Panc1 (cell line): ENCODE data around the gene MEGF11. TPM values are rescaled to one million over a fixed set of nuclear protein-coding genes. Genes with fewer than 3 reads are reported as not detected.

ENCODE experiments used
- ATAC-seq: fragments of 200-7000 bp; cut with Tn5 transposase; 2 replicates; pipeline ENCODE4 v1.9.1; 2020; ENCODE audit warnings: mild to moderate bottlenecking, moderate library complexity
- BruUV-seq: library from RNA; stranded (reverse); fragments of 400-500 nt; replicated peaks from 2 replicates; lab custom pipeline; 2021; lab: Mats Ljungman, UMichigan
- CTCF ChIA-PET: fragments of 300-600 bp; sonication (Branson Sonifier 250); formaldehyde crosslinking; loops from one replicate; lab custom pipeline; 2022; ENCODE audit warnings: antibody characterized with exemption; lab: Charles Lee
- POLR2A ChIA-PET: fragments of 300-600 bp; sonication (Branson Sonifier 250); formaldehyde crosslinking; loops from one replicate; lab custom pipeline; 2022; ENCODE audit warnings: antibody characterized with exemption; lab: Charles Lee
- DNase-seq: peaks from one replicate; pipeline ENCODE4 v3.0.0-alpha.2; 2010; ENCODE audit warnings: low read depth, low spot score
- H3K27ac ChIP-seq: 2 replicates; pipeline ENCODE4 v1.5.1; 2011; ENCODE audit warnings: mild to moderate bottlenecking, low read length, inconsistent platforms
- H3K27me3 ChIP-seq: fragments of 200-500 bp; sonication (Bioruptor generic); 2 replicates; pipeline ENCODE4 v1.6.0; 2014; ENCODE audit warnings: low read length, inconsistent platforms; ENCODE audit not compliant: control insufficient read depth, insufficient read depth
- H3K36me3 ChIP-seq: fragments of 200-500 bp; sonication (Bioruptor generic); 2 replicates; pipeline ENCODE4 v1.5.1; 2014; ENCODE audit warnings: inconsistent platforms, mild to moderate bottlenecking, low read length, moderate library complexity; ENCODE audit not compliant: control insufficient read depth, insufficient read depth
- H3K4me1 ChIP-seq: 2 replicates; pipeline ENCODE4 v1.5.1; 2011; ENCODE audit warnings: inconsistent platforms, mild to moderate bottlenecking, low read length, moderate library complexity; ENCODE audit not compliant: control insufficient read depth, insufficient read depth
- H3K4me3 ChIP-seq, 2 experiments: 2 replicates each; pipeline ENCODE4 v1.5.1; 2011 to 2012; ENCODE audit warnings: low read depth in 2 of 2, low read length in 2 of 2, mild to moderate bottlenecking in 2 of 2, inconsistent platforms in 1 of 2, moderate library complexity in 1 of 2
- H3K9me3 ChIP-seq: fragments of 200-500 bp; sonication (Bioruptor generic); 2 replicates; pipeline ENCODE4 v1.5.1; 2014; ENCODE audit warnings: low read depth, mild to moderate bottlenecking, inconsistent platforms, low read length, moderate library complexity; ENCODE audit not compliant: control insufficient read depth, insufficient read depth
- CTCF ChIP-seq: fragments of 450-650 bp; IDR thresholded peaks from 2 replicates; pipeline ENCODE4 v1.5.1; 2017; ENCODE audit warnings: mild to moderate bottlenecking
- POLR2AphosphoS5 ChIP-seq: IDR thresholded peaks from 2 replicates; pipeline ENCODE4 v1.6.1; 2012; ENCODE audit warnings: mild to moderate bottlenecking, low read depth, low read length, moderate library complexity
- REST ChIP-seq, 2 experiments: IDR thresholded peaks; 2 replicates each; pipeline ENCODE4 v1.6.1; 2011 to 2012; ENCODE audit warnings: low read depth in 2 of 2, control low read depth in 1 of 2, low read length in 1 of 2, mild to moderate bottlenecking in 1 of 2, moderate library complexity in 1 of 2; ENCODE audit not compliant: insufficient read depth in 1 of 2
- SIN3A ChIP-seq: IDR thresholded peaks from 2 replicates; pipeline ENCODE4 v1.6.1; 2012; ENCODE audit warnings: low read depth, mild to moderate bottlenecking, low read length, moderate library complexity, borderline replicate concordance; ENCODE audit not compliant: insufficient read depth
- TCF7L2 ChIP-seq: IDR thresholded peaks from 2 replicates; pipeline ENCODE4 v1.6.1; 2011; ENCODE audit warnings: mild to moderate bottlenecking, low read depth, low read length, inconsistent platforms
- in situ Hi-C: cut with HindIII; loops from 2 replicates; pipeline ENCODE4 v1.10.0; 2016; ENCODE audit warnings: low sequenced_read_pairs, low pct_unique_long_range_greater_than_20kb
- intact Hi-C: fragments of 100-400 bp; cut with micrococcal nuclease; formaldehyde crosslinking; loops from one replicate; pipeline ENCODE4 v1.10.0; 2022; ENCODE audit not compliant: unreplicated experiment
- total RNA-seq: library from RNA; stranded (reverse); gene quantifications from one replicate; pipeline ENCODE4 v1.2.1, GENCODE V29; 2021; ENCODE audit not compliant: unreplicated experiment

MEGF11 gene
- total RNA-seq, 1 experiment from 2014 or later, result 0.95 TPM

GRCh38 chr15:66039117-66039871 lies 214.3 kb downstream of the MEGF11 start:
- no peak overlapping the region for H3K27ac ChIP-seq
- DNase-seq, result no peak
- H3K36me3 ChIP-seq, result no peaks in the 10 kb centered on the region
- ATAC-seq, result no peak
- in situ Hi-C loops, result no loop called here
- ChIA-PET POLR2A (no interaction called here), CTCF (no interaction called here)
- no peaks in the 10 kb centered on the region for H3K9me3 ChIP-seq
- peaks cover 18% of the 10 kb centered on the region for H3K27me3 ChIP-seq
- BruUV-seq, result no TSS peak
- no peak overlapping the region for H3K4me3 ChIP-seq
- intact Hi-C loops, result no loop called here
- TF ChIP-seq TCF7L2 (no peak), POLR2AphosphoS5 (no peak), CTCF (no peak)
- no peaks in the 10 kb centered on the region for H3K4me1 ChIP-seq

GRCh38 chr15:66038387-66039116 lies 215.0 kb downstream of the MEGF11 start:
- ChIA-PET POLR2A (no interaction called here), CTCF (no interaction called here)
- H3K4me1 ChIP-seq, result no peaks in the 10 kb centered on the region
- no peak for TF ChIP-seq REST (IDR thresholded peaks at IDR 0.05; ENCODE audit: insufficient read depth in 1 of 2, low read depth in 2 of 2, low read length in 1 of 2)
- no peak for TF ChIP-seq POLR2AphosphoS5
- no peak for TF ChIP-seq SIN3A
- TF ChIP-seq CTCF, result no peak
- no peak for TF ChIP-seq TCF7L2
- ATAC-seq (no peak), DNase-seq (no peak)
- H3K27me3 ChIP-seq, result peaks cover 18% of the 10 kb centered on the region
- BruUV-seq, result no TSS peak
- H3K9me3 ChIP-seq, result no peaks in the 10 kb centered on the region
- in situ Hi-C loops, result no loop called here
- H3K36me3 ChIP-seq, result no peaks in the 10 kb centered on the region
- no peak overlapping the region for H3K4me3 ChIP-seq
- intact Hi-C loops, result no loop called here
- H3K27ac ChIP-seq, result no peak overlapping the region
